ENCODE results near the gene DCAF15. TPM values are rescaled to one million over a fixed set of nuclear protein-coding genes. Genes with fewer than 3 reads are reported as not detected.
A peak's percentile ranks its signal among the peaks of the same experiment; 100 is the strongest.

DCAF15 gene
- total and polyA plus RNA-seq, 2 experiments from 2014 or later = 9.3 to 11.5 TPM

DNA sequence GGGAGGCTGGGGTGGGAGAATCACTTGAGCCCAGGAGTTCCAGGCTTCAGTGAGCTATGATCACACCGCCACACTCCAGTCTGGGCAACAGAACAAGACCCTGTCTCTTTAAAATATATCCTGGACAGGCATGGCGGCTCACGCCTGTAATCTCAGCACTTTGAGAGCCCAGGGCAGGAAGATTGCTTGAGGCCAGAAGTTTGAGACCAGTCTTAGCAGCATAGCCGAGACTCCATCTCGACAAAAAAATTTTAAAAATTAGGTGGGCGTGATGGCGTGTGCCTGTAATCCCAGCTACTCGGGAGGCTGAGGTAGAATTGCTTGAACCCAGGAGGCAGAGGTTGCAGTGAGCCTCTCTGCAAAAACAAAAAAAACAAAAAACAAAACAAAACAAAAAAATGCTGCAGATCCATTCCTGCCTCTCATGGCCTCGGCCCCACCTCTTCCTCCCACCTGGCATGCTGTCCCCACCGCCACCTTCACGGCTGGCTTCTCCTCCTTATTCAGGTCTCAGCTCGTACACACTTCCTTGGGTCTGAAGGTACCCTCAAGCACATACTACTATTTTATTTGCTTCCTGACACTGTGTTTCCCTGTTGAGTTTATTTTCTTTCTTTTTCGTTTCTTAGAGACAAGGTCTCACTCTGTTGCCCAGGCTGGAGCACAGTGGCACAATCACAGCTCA, 48.5 kb downstream of the DCAF15 start:
- H3K4me1 ChIP-seq (ENCODE audit: insufficient read depth) = peaks cover 15% of the 10 kb centered on the region; the same call in 1 of the 2 replicates
- 89 to 91% methylated on average over 13 of the region's 13 CpGs for WGBS, 2 experiments (ENCODE audit: low coverage in 1 of 2, low lambda C conversion rate in 2 of 2, missing lambda C conversion rate in 2 of 2)
- H4K20me1 ChIP-seq (ENCODE audit: insufficient read depth) = no peaks in the 10 kb centered on the region
- 0 out of 2 replicates have a peak, but pooled peaks cover 6% of the 10 kb centered on the region for H3K36me3 ChIP-seq (ENCODE audit: low read depth)
- H3K9ac ChIP-seq = no peak overlapping the region
- H3K4me3 ChIP-seq = no peak overlapping the region
- in situ Hi-C loops (cut with MboI) = no loop called here
- TF ChIP-seq EZH2 (IDR thresholded peaks at IDR 0.05; ENCODE audit: insufficient read depth, poor library complexity, severe bottlenecking) (no peak), EZH2phosphoT487 (IDR thresholded peaks at IDR 0.05; ENCODE audit: insufficient read depth, low read depth) (no peak)
- no peak overlapping the region for H2AFZ ChIP-seq
- H3K9me3 ChIP-seq (ENCODE audit: low read depth) = peaks cover 8% of the 10 kb centered on the region
- peaks cover 41% of the 10 kb centered on the region for H3K79me2 ChIP-seq (ENCODE audit: insufficient read depth)
- H3K4me2 ChIP-seq (ENCODE audit: unreplicated experiment) = no peak overlapping the region
- H3F3A ChIP-seq (ENCODE audit: insufficient read depth) = peaks cover 21% of the 10 kb centered on the region
- H3K9me2 ChIP-seq (ENCODE audit: insufficient read depth) = no peaks in the 10 kb centered on the region
- H3K27ac ChIP-seq = no peak overlapping the region
- DNase-seq = no peak
- H3K27me3 ChIP-seq (replicated peaks; ENCODE audit: insufficient read depth) = no peaks in the 10 kb centered on the region

DNA sequence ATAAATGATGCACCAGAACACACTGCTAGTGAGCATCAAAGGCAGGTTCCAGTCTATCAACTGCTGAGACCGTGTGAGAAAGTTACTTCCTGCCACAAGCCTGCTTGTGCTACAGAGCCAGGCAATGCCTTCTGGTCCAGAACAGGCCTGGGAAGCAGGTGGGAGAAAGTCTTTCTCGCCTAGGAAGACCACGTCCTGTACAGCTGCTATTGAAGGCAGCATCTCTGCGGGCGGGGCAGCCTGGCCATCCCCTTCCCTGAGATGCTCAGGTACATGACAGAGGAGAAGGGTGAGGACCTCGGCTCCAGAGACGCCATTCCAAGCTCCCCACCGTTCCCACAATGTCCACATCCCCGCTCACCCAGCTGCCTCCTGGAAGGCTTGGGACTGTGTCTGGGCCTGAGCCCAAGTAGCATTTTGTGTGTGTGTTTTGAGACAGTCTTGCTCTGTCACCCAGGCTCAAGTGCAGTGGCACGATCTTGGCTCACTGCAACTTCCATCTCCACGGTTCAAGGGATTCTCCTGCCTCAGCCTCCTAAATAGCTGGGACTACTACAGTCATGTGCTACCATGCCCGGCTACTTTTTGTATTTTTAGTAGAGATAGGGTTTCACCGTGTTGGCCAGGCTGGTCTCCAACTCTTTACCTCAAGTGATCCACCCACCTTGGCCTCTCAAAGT, 50.4 kb downstream of the DCAF15 start:
- Histone ChIP-seq H2AFZ (peak overlapping the region; percentile 46), H3K4me3 (no peak overlapping the region), H3K9me2 (ENCODE audit: insufficient read depth) (no peaks in the 10 kb centered on the region), H4K20me1 (ENCODE audit: insufficient read depth) (no peaks in the 10 kb centered on the region), H3F3A (ENCODE audit: insufficient read depth) (peaks cover 21% of the 10 kb centered on the region), H3K27me3 (replicated peaks; ENCODE audit: insufficient read depth) (no peaks in the 10 kb centered on the region), H3K79me2 (ENCODE audit: insufficient read depth) (peaks cover 41% of the 10 kb centered on the region), H3K4me2 (ENCODE audit: unreplicated experiment) (peak overlapping the region; percentile 57), H3K4me1 (ENCODE audit: insufficient read depth) (peaks cover 15% of the 10 kb centered on the region; the same call in 1 of the 2 replicates), H3K27ac (peak overlapping the region; percentile 97), H3K9ac (peak overlapping the region; percentile 32), H3K36me3 (ENCODE audit: low read depth) (0 out of 2 replicates have a peak, but pooled peaks cover 6% of the 10 kb centered on the region), H3K9me3 (ENCODE audit: low read depth) (peaks cover 8% of the 10 kb centered on the region)
- DNase-seq = no peak
- WGBS, 2 experiments (ENCODE audit: low coverage in 1 of 2, low lambda C conversion rate in 2 of 2, missing lambda C conversion rate in 2 of 2) = 51 to 52% methylated on average over 13 of the region's 13 CpGs
- TF ChIP-seq EZH2 (IDR thresholded peaks at IDR 0.05; ENCODE audit: insufficient read depth, poor library complexity, severe bottlenecking) (no peak), EZH2phosphoT487 (IDR thresholded peaks at IDR 0.05; ENCODE audit: insufficient read depth, low read depth) (no peak)
- in situ Hi-C loops (cut with MboI) = no loop called here

DNA sequence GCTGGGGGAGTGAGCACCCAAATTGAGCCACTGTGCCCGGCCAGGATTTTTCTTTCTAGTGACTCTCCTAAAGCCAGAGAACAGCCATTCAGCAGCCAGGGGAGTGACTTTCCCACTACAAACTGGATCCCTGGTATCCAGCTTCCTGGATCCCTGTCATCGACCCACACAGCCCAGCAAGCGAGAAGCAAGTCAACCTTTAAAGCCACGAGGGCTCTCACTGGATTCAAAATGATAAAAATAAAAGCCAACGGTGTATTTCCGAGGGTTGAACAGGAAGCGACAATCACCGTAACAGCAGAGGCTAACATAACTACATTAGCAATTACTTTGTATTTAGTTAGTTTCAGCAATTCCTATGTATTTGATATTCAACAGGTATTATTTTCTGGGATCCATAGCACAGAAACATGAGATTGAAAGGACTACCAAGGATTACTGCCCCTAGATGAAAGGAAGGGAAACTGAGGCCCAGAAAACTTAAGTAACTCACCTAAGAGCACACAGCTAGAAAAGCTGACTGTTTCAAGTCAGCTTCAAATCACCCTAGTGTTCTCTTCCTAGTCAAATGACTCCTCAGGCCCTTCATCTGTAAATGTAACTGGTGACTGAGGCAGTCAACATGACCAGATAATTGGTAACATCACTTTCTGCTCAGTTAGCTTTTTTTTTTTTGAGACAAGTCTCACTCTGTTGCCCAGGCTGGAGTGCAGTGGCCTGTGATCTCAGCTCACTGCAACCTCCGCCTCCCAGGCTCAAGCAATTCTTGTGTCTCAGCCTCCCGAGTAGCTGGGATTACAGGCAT, 51.1 kb downstream of the DCAF15 start:
- peaks cover 21% of the 10 kb centered on the region for H3F3A ChIP-seq (ENCODE audit: insufficient read depth)
- H4K20me1 ChIP-seq (ENCODE audit: insufficient read depth) = no peaks in the 10 kb centered on the region
- no peaks in the 10 kb centered on the region for H3K27me3 ChIP-seq (replicated peaks; ENCODE audit: insufficient read depth)
- H3K9ac ChIP-seq = peak overlapping the region; percentile 32
- peak; percentile 48 for DNase-seq
- H3K9me2 ChIP-seq (ENCODE audit: insufficient read depth) = no peaks in the 10 kb centered on the region
- peaks cover 40% of the 10 kb centered on the region for H3K79me2 ChIP-seq (ENCODE audit: insufficient read depth)
- 0 out of 2 replicates have a peak, but pooled peaks cover 6% of the 10 kb centered on the region for H3K36me3 ChIP-seq (ENCODE audit: low read depth)
- peak overlapping the region; percentile 46 for H2AFZ ChIP-seq
- peaks cover 15% of the 10 kb centered on the region; the same call in 1 of the 2 replicates for H3K4me1 ChIP-seq (ENCODE audit: insufficient read depth)
- in situ Hi-C loops (cut with MboI) = no loop called here
- no peak for TF ChIP-seq EZH2phosphoT487 (IDR thresholded peaks at IDR 0.05; ENCODE audit: insufficient read depth, low read depth)
- TF ChIP-seq EZH2 (IDR thresholded peaks at IDR 0.05; ENCODE audit: insufficient read depth, poor library complexity, severe bottlenecking) = no peak
- peak overlapping the region; percentile 57 for H3K4me2 ChIP-seq (ENCODE audit: unreplicated experiment)
- no peak overlapping the region for H3K4me3 ChIP-seq
- H3K27ac ChIP-seq = peak overlapping the region; percentile 97
- H3K9me3 ChIP-seq (ENCODE audit: low read depth) = peaks cover 8% of the 10 kb centered on the region
- WGBS, 2 experiments (ENCODE audit: low coverage in 1 of 2, low lambda C conversion rate in 2 of 2, missing lambda C conversion rate in 2 of 2) = 36 to 47% methylated on average over 9 to 10 of the region's 10 CpGs

All from GM23248 (cell line).